GM23338 (cell line): ENCODE measurements around the gene GSTM1.

ENCODE experiments used
- CTCF ChIP-seq, 2 experiments: fragments of 200-600 bp in 1 of 2; sonication (generic) in 1 of 2; conservative IDR thresholded peaks; 2 replicates each; pipeline versions ENCODE4 v1.5.1 to v1.6.1; 2016 to 2017; ENCODE audit warnings: antibody characterized with exemption in 2 of 2, low read depth in 2 of 2, mild to moderate bottlenecking in 2 of 2, moderate library complexity in 1 of 2
- EZH2 ChIP-seq: fragments of 200-600 bp; sonication (generic); IDR thresholded peaks from one replicate; pipeline ENCODE4 v1.8.0; 2017; ENCODE audit warnings: antibody characterized with exemption, mild to moderate bottlenecking, low read depth; ENCODE audit not compliant: unreplicated experiment
- NANOG ChIP-seq: IDR thresholded peaks from 2 replicates; pipeline ENCODE4 v1.6.1; 2016; ENCODE audit warnings: antibody characterized with exemption, borderline replicate concordance

GRCh38 chr1:109658533-109659042 is 29.0 kb upstream of the GSTM1 start:
- no peak for TF ChIP-seq CTCF (conservative IDR thresholded peaks at IDR 0.05; ENCODE audit: low read depth in 2 of 2)
- TF ChIP-seq EZH2: no peak
- TF ChIP-seq NANOG: no peak
